MM.1S (cell line): ENCODE results near the gene PPP1R16B.
"Not testable (repeated sequence)": the region's sequence is repeated elsewhere in the genome, so short reads cannot be mapped to it uniquely, and the experiment has no call there.

Experiments
- DNase-seq: peaks from one replicate; pipeline ENCODE4 v3.0.0-alpha.2; 2015
- H2AFZ ChIP-seq: fragments of 300-600 bp; sonication (generic); 2 replicates; pipeline ENCODE4 v1.6.0; 2016; ENCODE audit warnings: antibody characterized with exemption, low read length
- H3F3A ChIP-seq: fragments of 300-600 bp; sonication (generic); 2 replicates; pipeline ENCODE4 v1.6.1; 2016; ENCODE audit warnings: mild to moderate bottlenecking, antibody characterized with exemption, low read length, moderate library complexity, mixed read lengths; ENCODE audit not compliant: insufficient read depth
- H3K27ac ChIP-seq: fragments of 300-600 bp; sonication (generic); 2 replicates; pipeline ENCODE4 v1.5.1; 2016; ENCODE audit warnings: mild to moderate bottlenecking, low read length
- H3K27me3 ChIP-seq: fragments of 300-600 bp; sonication (generic); replicated peaks from 2 replicates; pipeline ENCODE4 v1.6.0; 2016; ENCODE audit warnings: low read length; ENCODE audit not compliant: insufficient read depth
- H3K36me3 ChIP-seq: fragments of 300-600 bp; sonication (generic); replicated peaks from 2 replicates; pipeline ENCODE4 v1.6.1; 2016; ENCODE audit warnings: mild to moderate bottlenecking, low read length, mixed read lengths; ENCODE audit not compliant: insufficient read depth
- H3K4me1 ChIP-seq: fragments of 300-600 bp; sonication (generic); 2 replicates; pipeline ENCODE4 v1.6.1; 2016; ENCODE audit warnings: low read length, mixed read lengths
- H3K4me2 ChIP-seq: fragments of 300-600 bp; sonication (generic); 2 replicates; pipeline ENCODE4 v1.6.0; 2016; ENCODE audit warnings: low read depth, low read length
- H3K4me3 ChIP-seq: fragments of 300-600 bp; sonication (generic); 2 replicates; pipeline ENCODE4 v1.5.1; 2016; ENCODE audit warnings: low read length, mixed read lengths
- H3K79me2 ChIP-seq: fragments of 300-600 bp; sonication (generic); 2 replicates; pipeline ENCODE4 v1.6.1; 2016; ENCODE audit warnings: mixed run types, low read length, mixed read lengths
- H3K9ac ChIP-seq: fragments of 300-600 bp; sonication (generic); 2 replicates; pipeline ENCODE4 v1.6.1; 2016; ENCODE audit warnings: low read length, mixed read lengths
- H3K9me2 ChIP-seq: fragments of 300-600 bp; sonication (generic); replicated peaks from 2 replicates; pipeline ENCODE4 v1.6.1; 2016; ENCODE audit warnings: mild to moderate bottlenecking, low read length, mixed read lengths; ENCODE audit not compliant: insufficient read depth
- H3K9me3 ChIP-seq: fragments of 300-600 bp; sonication (generic); replicated peaks from 2 replicates; pipeline ENCODE4 v1.6.1; 2016; ENCODE audit warnings: mild to moderate bottlenecking, low read length, mixed read lengths; ENCODE audit not compliant: insufficient read depth
- H4K20me1 ChIP-seq: fragments of 300-600 bp; sonication (generic); 2 replicates; pipeline ENCODE4 v1.6.1; 2016; ENCODE audit warnings: mild to moderate bottlenecking, low read length, moderate library complexity, mixed read lengths; ENCODE audit not compliant: insufficient read depth
- EZH2 ChIP-seq: fragments of 300-600 bp; sonication (generic); optimal IDR thresholded peaks from 2 replicates; pipeline ENCODE3; 2017; ENCODE audit warnings: low read depth, mild to moderate bottlenecking, antibody characterized with exemption, low read length, mixed read lengths
- EZH2phosphoT487 ChIP-seq: fragments of 300-600 bp; sonication (generic); IDR thresholded peaks from 2 replicates; pipeline ENCODE4 v1.6.1; 2018; ENCODE audit warnings: antibody characterized with exemption, low read length
- TF ChIP-seq, protein P1 (sequence below): fragments of 300-600 bp; sonication (generic); IDR thresholded peaks from 2 replicates; pipeline ENCODE4 v1.5.1; 2016; ENCODE audit warnings: antibody characterized with exemption, low read length, mixed read lengths

Gene PPP1R16B

GRCh38 chr20:38812709-38813573 lies 7.4 kb downstream of the PPP1R16B start:
- Histone ChIP-seq H3K9ac (no peak overlapping the region), H3K27ac (no peak overlapping the region), H3K4me2 (no peak overlapping the region), H3F3A (no peaks in the 10 kb centered on the region), H3K4me1 (peaks cover 44% of the 10 kb centered on the region), H3K79me2 (peaks cover 99% of the 10 kb centered on the region), H3K9me3 (no peaks in the 10 kb centered on the region), H3K9me2 (no peaks in the 10 kb centered on the region), H3K27me3 (no peaks in the 10 kb centered on the region), H3K36me3 (peaks cover 17% of the 10 kb centered on the region; the same call in 1 of the 2 replicates), H2AFZ (no peak overlapping the region), H3K4me3 (no peak overlapping the region), H4K20me1 (peaks cover 29% of the 10 kb centered on the region)
- no peak for DNase-seq
- TF ChIP-seq EZH2phosphoT487 (no peak), EZH2 (no peak)
- TF ChIP-seq, protein P1, sequence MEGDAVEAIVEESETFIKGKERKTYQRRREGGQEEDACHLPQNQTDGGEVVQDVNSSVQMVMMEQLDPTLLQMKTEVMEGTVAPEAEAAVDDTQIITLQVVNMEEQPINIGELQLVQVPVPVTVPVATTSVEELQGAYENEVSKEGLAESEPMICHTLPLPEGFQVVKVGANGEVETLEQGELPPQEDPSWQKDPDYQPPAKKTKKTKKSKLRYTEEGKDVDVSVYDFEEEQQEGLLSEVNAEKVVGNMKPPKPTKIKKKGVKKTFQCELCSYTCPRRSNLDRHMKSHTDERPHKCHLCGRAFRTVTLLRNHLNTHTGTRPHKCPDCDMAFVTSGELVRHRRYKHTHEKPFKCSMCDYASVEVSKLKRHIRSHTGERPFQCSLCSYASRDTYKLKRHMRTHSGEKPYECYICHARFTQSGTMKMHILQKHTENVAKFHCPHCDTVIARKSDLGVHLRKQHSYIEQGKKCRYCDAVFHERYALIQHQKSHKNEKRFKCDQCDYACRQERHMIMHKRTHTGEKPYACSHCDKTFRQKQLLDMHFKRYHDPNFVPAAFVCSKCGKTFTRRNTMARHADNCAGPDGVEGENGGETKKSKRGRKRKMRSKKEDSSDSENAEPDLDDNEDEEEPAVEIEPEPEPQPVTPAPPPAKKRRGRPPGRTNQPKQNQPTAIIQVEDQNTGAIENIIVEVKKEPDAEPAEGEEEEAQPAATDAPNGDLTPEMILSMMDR: no peak

- H3K9me2 ChIP-seq, H3F3A ChIP-seq, H3K27ac ChIP-seq, H3K9ac ChIP-seq, H3K4me2 ChIP-seq, H2AFZ ChIP-seq, H3K27me3 ChIP-seq, H3K9me3 ChIP-seq, DNase-seq, H3K4me3 ChIP-seq: not testable (repeated sequence)
- peaks cover 29% of the 10 kb centered on the region for H4K20me1 ChIP-seq
- peaks cover 99% of the 10 kb centered on the region for H3K79me2 ChIP-seq
- H3K4me1 ChIP-seq: peaks cover 38% of the 10 kb centered on the region
- H3K36me3 ChIP-seq: peaks cover 17% of the 10 kb centered on the region; the same call in 1 of the 2 replicates
These were observed 8.1 kb downstream of the PPP1R16B start for GRCh38 chr20:38813574-38813962.

GRCh38 chr20:38815446-38815845 lies 9.9 kb downstream of the PPP1R16B start:
- no peak for TF ChIP-seq EZH2phosphoT487
- H3K36me3 ChIP-seq: peaks cover 14% of the 10 kb centered on the region; the same call in 1 of the 2 replicates
- H3K9me2 ChIP-seq: no peaks in the 10 kb centered on the region
- H3K4me2 ChIP-seq: no peak overlapping the region
- DNase-seq: no peak
- H3K4me1 ChIP-seq: peaks cover 25% of the 10 kb centered on the region; the same call in 1 of the 2 replicates
- H3K79me2 ChIP-seq: peaks cover 99% of the 10 kb centered on the region
- no peak overlapping the region for H3K4me3 ChIP-seq
- no peak overlapping the region for H3K9ac ChIP-seq
- no peak overlapping the region for H3K27ac ChIP-seq
- no peaks in the 10 kb centered on the region for H3K27me3 ChIP-seq
- H3F3A ChIP-seq: no peaks in the 10 kb centered on the region
- H2AFZ ChIP-seq: no peak overlapping the region
- peaks cover 26% of the 10 kb centered on the region for H4K20me1 ChIP-seq
- no peaks in the 10 kb centered on the region for H3K9me3 ChIP-seq

- no peak overlapping the region for H3K27ac ChIP-seq
These were observed 12.9 kb downstream of the PPP1R16B start for GRCh38 chr20:38818113-38819065.

More at GRCh38 chr20:38818113-38819065, 12.9 kb downstream of the PPP1R16B start:
- H3F3A ChIP-seq: no peaks in the 10 kb centered on the region
- peaks cover 96% of the 10 kb centered on the region for H3K79me2 ChIP-seq
- H3K4me3 ChIP-seq: no peak overlapping the region
- no peak overlapping the region for H3K9ac ChIP-seq
- TF ChIP-seq, protein P1: no peak
- TF ChIP-seq EZH2phosphoT487 (no peak), EZH2 (no peak)
- H3K9me2 ChIP-seq: no peaks in the 10 kb centered on the region
- H3K4me2 ChIP-seq: no peak overlapping the region
- no peak overlapping the region for H2AFZ ChIP-seq
- H4K20me1 ChIP-seq: peaks cover 6% of the 10 kb centered on the region
- peaks cover 25% of the 10 kb centered on the region for H3K4me1 ChIP-seq
- H3K27me3 ChIP-seq: no peaks in the 10 kb centered on the region
- H3K9me3 ChIP-seq: no peaks in the 10 kb centered on the region
- H3K36me3 ChIP-seq: peaks cover 11% of the 10 kb centered on the region; the same call in 1 of the 2 replicates
- DNase-seq: no peak
